ENCODE data around the gene RHBDD1.
"Not testable (repeated sequence)": the region's sequence is repeated elsewhere in the genome, so short reads cannot be mapped to it uniquely, and the experiment has no call there.

The RHBDD1 gene

DNA sequence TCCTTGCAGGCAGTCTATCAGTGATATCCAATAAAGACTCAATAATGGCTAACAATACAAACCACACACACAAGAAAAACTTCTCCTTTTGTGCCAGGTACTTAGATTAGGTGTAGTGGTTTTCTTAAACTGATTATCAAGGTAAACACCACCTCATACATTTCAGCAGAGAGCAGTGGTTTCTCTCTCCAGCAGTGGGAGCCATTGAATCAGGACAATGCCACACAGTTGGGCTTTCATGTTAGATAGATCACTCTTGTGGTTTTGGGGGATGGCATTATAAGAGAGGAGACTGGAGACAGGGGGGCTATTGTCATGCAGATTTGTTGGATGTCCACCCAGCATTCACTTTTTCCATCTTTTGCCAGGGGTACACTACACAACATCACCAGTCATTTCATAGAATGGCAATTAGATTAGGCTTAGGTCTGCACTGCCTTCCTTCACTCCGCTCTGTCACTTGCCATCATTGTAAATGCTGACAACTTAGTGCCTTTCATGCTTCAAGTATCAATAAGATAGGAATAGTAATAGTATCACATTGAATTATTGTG, 22.6 kb upstream of the RHBDD1 start:
- no peak for DNase-seq (ENCODE audit: low spot score in 2 of 2)
- H3K27me3 Mint-ChIP-seq, result peaks cover 51% of the 10 kb centered on the region
- no peak for ATAC-seq (replicated peaks; ENCODE audit: extremely low read depth, poor library complexity, severe bottlenecking)
- H3K9me3 Mint-ChIP-seq, result no peaks in the 10 kb centered on the region
- H3K36me3 Mint-ChIP-seq (ENCODE audit: insufficient read depth), result no peaks in the 10 kb centered on the region
- no peak overlapping the region for H3K4me3 Mint-ChIP-seq
- no peaks in the 10 kb centered on the region for H3K4me1 Mint-ChIP-seq
- H3K27ac Mint-ChIP-seq (ENCODE audit: low read depth), result no peak overlapping the region

DNA sequence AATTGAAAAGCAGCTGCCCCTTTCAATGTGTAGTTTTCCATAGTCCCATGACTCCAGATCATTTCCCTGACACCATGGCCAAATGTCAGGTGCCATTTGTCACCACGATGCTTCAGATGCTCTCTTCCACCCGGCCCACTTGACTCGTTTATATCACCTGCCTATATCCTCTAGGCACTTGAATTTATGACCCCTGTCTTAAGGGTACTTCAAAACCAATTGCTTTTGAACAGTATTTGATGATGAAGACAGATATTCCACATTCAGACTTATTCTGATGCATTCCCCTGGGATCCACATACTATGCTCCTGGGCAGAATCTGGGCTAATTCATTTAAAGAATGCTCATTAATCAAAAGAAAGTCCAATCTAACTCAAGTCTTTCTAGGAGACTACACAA, 16.9 kb upstream of the RHBDD1 start:
- H3K9me3 Mint-ChIP-seq, result no peaks in the 10 kb centered on the region
- H3K27ac Mint-ChIP-seq (ENCODE audit: low read depth), result no peak overlapping the region
- no peaks in the 10 kb centered on the region for H3K36me3 Mint-ChIP-seq (ENCODE audit: insufficient read depth)
- DNase-seq (ENCODE audit: low spot score in 2 of 2) (no peak), ATAC-seq (replicated peaks; ENCODE audit: extremely low read depth, poor library complexity, severe bottlenecking) (no peak)
- H3K4me3 Mint-ChIP-seq, result no peak overlapping the region
- peaks cover 21% of the 10 kb centered on the region for H3K27me3 Mint-ChIP-seq
- no peaks in the 10 kb centered on the region for H3K4me1 Mint-ChIP-seq

DNA sequence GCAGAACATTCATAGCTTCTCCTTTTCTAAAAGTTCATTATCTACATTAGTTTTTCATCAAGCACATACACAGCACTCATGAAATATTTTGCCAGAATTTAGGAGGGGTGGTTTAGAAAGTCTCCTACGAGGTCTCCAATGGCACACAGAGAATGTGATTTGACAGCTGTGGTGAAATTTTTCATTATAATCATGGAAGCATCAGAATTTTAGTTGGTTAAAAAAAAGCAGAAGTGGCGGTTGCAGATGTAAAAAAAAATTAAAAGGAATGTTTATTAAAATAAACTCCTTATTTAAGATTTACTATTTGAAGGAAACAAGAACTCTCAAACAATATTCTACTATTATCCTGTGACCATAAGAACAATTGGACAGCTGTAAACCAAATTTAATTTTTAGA, 10.8 kb upstream of the RHBDD1 start:
- no peak overlapping the region for H3K4me3 Mint-ChIP-seq
- ATAC-seq (replicated peaks; ENCODE audit: extremely low read depth, poor library complexity, severe bottlenecking), result no peak
- no peaks in the 10 kb centered on the region for H3K9me3 Mint-ChIP-seq
- no peaks in the 10 kb centered on the region for H3K4me1 Mint-ChIP-seq
- no peak overlapping the region for H3K27ac Mint-ChIP-seq (ENCODE audit: low read depth)
- no peak for DNase-seq (ENCODE audit: low spot score in 2 of 2)
- no peaks in the 10 kb centered on the region for H3K27me3 Mint-ChIP-seq
- no peaks in the 10 kb centered on the region for H3K36me3 Mint-ChIP-seq (ENCODE audit: insufficient read depth)

DNA sequence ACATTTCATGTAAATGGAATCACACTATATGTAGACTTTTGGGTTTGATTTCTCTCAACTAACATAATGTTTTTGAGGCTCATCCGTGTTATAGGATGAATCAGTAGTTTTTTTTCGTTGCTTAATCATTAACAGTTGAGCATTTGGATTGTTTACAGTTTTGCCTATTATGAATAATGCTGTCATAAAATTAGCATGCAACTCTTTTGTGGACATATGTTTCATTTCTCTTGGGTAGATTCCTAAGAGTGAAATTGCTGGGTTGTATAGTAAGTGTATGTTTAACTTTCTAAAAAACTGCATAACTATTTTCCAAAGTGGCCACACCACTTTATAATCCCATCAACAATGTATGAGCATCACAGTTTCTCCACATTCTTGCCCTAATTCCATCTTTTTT, 7.7 kb upstream of the RHBDD1 start:
- no peak overlapping the region for H3K4me3 Mint-ChIP-seq
- DNase-seq (ENCODE audit: low spot score in 2 of 2) (no peak), ATAC-seq (replicated peaks; ENCODE audit: extremely low read depth, poor library complexity, severe bottlenecking) (no peak)
- H3K36me3 Mint-ChIP-seq (ENCODE audit: insufficient read depth), result no peaks in the 10 kb centered on the region
- no peaks in the 10 kb centered on the region for H3K4me1 Mint-ChIP-seq
- H3K9me3 Mint-ChIP-seq, result no peaks in the 10 kb centered on the region
- no peaks in the 10 kb centered on the region for H3K27me3 Mint-ChIP-seq
- no peak overlapping the region for H3K27ac Mint-ChIP-seq (ENCODE audit: low read depth)

DNA sequence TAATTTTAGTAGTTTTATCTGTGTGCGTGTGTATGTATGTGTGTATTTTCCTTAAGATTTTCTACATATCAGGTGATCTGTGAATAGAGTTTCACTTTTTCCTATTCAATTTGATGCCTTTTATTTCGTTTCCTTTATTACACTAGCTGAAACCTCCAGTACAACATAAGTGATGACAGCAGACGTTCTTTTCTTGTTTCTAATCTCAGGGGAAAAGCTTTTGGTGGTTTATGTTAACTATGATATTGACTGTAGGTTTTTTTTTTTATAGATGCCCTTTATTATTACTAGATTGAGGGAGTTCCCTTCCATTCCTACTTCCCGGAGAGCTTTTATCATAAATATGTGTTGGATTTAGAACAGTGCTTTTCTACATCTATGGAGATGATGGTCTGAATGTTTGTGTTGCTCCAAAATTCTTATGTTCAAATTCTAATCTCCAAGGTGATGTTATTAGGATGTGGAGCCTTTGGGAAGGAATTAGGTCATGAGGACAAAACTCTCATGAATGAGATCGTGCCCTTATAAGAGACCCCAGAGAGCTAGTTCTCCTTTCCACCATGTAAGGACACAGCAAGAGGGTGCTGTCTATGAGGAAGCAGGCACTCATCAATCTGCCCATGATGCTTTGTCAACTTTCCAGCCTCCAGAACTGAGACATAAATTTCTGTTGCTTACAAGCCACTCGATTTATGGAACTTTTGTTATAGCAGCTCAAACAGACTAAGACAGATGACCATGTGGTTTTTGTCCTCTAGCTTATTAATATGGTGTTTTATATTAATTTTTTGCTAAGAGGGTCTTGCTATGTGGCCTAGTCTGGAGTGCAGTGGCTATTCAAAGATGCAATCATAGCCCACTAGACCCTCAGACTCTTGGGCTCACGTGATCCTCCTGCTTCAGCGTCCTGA, 5.9 kb upstream of the RHBDD1 start:
- Mint-ChIP-seq H3K4me1 (no peaks in the 10 kb centered on the region), H3K27ac (ENCODE audit: low read depth) (no peak overlapping the region), H3K9me3 (no peaks in the 10 kb centered on the region), H3K27me3 (no peaks in the 10 kb centered on the region), H3K36me3 (ENCODE audit: insufficient read depth) (no peaks in the 10 kb centered on the region), H3K4me3 (no peak overlapping the region)
- ATAC-seq (replicated peaks; ENCODE audit: extremely low read depth, poor library complexity, severe bottlenecking) (no peak), DNase-seq (ENCODE audit: low spot score in 2 of 2) (no peak)

DNA sequence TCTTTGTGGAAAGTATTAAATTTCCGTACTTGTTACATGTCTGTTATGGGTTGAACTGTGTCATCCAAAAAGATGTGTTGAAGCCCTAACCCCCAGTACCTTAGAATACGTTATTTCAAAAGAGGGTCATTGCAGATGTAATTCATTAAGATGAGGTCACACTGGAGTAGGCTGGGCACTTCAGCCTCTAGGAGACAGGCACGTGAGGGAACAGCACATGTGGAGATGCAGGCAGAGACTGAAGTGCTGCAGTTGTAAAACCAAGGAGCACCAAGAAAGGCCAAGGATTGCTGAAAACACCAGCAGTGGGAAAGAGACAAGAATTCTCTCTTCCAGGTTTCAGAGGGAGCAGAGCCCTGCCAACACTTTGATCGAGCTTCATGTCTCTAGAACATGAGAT, 4.6 kb upstream of the RHBDD1 start:
- Mint-ChIP-seq H3K4me3 (no peak overlapping the region), H3K27ac (ENCODE audit: low read depth) (no peak overlapping the region), H3K36me3 (ENCODE audit: insufficient read depth) (peaks cover 8% of the 10 kb centered on the region), H3K9me3 (no peaks in the 10 kb centered on the region), H3K4me1 (peaks cover 6% of the 10 kb centered on the region), H3K27me3 (no peaks in the 10 kb centered on the region)
- DNase-seq (ENCODE audit: low spot score in 2 of 2) (no peak), ATAC-seq (replicated peaks; ENCODE audit: extremely low read depth, poor library complexity, severe bottlenecking) (no peak)

DNA sequence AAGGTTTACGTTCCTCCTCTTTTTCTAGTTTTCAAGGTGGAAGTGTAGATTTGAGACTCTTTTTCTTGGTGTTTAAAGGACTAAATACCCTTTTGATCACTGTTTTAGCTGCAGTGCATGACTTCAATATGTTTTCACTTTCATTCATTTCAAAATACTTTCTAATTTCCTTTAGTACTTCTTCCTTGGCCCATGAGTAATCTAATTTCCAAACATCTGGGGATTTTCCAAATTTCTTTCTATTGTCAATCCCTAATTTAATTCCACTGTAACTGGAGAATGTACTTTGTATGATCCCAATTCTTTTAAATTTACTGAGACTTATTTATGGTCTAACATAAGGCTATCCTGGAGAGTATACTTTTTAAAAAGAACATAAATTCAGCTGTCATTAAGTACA, 3.8 kb upstream of the RHBDD1 start:
- Mint-ChIP-seq H3K27me3 (no peaks in the 10 kb centered on the region), H3K36me3 (ENCODE audit: insufficient read depth) (peaks cover 9% of the 10 kb centered on the region), H3K4me1 (peaks cover 10% of the 10 kb centered on the region), H3K4me3 (no peak overlapping the region), H3K27ac (ENCODE audit: low read depth) (no peak overlapping the region), H3K9me3 (no peaks in the 10 kb centered on the region)
- no peak for DNase-seq (ENCODE audit: low spot score in 2 of 2)
- ATAC-seq (replicated peaks; ENCODE audit: extremely low read depth, poor library complexity, severe bottlenecking), result no peak

DNA sequence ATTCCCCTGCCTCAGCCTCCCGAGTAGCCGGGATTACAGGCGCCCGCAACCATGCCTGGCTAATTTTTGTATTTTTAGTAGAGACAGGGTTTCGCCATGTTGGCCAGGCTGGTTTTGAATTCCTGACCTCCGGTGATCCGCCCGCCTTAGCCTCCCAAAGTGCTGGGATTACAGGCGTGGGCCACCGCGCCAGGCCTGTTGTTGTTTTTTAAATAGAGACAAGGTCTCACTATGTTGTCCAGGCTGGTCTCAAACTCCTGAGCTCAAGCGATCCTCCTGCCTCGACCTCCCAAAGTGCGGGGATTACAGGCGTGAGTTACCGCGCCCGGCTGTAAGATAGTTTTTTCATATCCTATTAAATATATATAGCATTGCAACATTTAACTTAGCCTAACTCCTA, 974 bp upstream of the RHBDD1 start:
- H3K27me3 Mint-ChIP-seq; ATAC-seq (replicated peaks; ENCODE audit: extremely low read depth, poor library complexity, severe bottlenecking); DNase-seq (ENCODE audit: low spot score in 2 of 2); H3K9me3 Mint-ChIP-seq: not testable (repeated sequence)
- peak overlapping the region; percentile 90 for H3K4me3 Mint-ChIP-seq
- peaks cover 26% of the 10 kb centered on the region for H3K4me1 Mint-ChIP-seq
- H3K27ac Mint-ChIP-seq (ENCODE audit: low read depth), result peak overlapping the region; percentile 98
- peaks cover 14% of the 10 kb centered on the region for H3K36me3 Mint-ChIP-seq (ENCODE audit: insufficient read depth)

DNA sequence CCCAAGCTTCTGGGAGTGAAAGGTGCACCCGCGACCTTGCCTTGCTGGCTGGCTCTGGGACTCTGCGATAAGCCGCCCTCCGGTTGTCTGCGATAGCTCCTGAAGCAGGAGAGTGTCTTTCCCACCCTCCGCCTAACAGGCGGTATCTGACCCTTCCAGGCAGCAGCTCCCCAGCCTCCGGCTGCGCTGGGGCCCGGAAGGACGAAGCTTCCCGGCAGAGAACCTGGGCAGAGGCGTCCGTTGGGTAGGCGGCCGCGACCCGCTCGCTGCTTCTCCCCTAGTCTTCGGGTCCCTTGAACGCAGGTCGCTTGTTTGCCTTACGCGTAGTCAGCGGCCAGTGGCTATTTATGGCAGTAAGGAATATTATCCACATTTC, 446 bp upstream of the RHBDD1 start:
- peak overlapping the region; percentile 98 for H3K27ac Mint-ChIP-seq (ENCODE audit: low read depth)
- no peak for DNase-seq (ENCODE audit: low spot score in 2 of 2)
- ATAC-seq (replicated peaks; ENCODE audit: extremely low read depth, poor library complexity, severe bottlenecking), result peak; percentile 6
- no peaks in the 10 kb centered on the region for H3K9me3 Mint-ChIP-seq
- H3K27me3 Mint-ChIP-seq, result no peaks in the 10 kb centered on the region
- H3K4me1 Mint-ChIP-seq, result peaks cover 26% of the 10 kb centered on the region
- H3K4me3 Mint-ChIP-seq, result peak overlapping the region; percentile 90
- H3K36me3 Mint-ChIP-seq (ENCODE audit: insufficient read depth), result peaks cover 14% of the 10 kb centered on the region

DNA sequence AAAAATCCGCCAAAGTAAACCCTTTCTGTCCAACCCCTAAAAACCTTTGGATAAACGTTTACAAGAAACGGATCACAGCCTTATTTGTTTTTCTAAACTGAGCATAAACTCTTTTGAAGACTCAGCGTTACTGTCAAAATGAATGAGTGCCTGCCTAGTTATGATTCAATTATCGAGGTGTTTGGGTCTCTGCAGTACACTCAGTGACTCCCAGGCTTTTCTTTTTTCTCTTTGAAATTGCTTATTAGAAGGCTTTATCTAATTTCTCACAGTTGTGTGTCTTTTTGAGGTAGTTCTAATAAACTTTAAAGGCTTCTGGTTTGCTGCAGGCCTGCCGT, 663 bp downstream of the RHBDD1 start:
- Mint-ChIP-seq H3K27ac (ENCODE audit: low read depth) (peak overlapping the region; percentile 98), H3K27me3 (no peaks in the 10 kb centered on the region), H3K9me3 (no peaks in the 10 kb centered on the region), H3K4me1 (peaks cover 30% of the 10 kb centered on the region), H3K36me3 (ENCODE audit: insufficient read depth) (peaks cover 14% of the 10 kb centered on the region), H3K4me3 (peak overlapping the region; percentile 90)
- peak; percentile 15 for ATAC-seq (replicated peaks; ENCODE audit: extremely low read depth, poor library complexity, severe bottlenecking)
- DNase-seq (ENCODE audit: low spot score in 2 of 2), result no peak

DNA sequence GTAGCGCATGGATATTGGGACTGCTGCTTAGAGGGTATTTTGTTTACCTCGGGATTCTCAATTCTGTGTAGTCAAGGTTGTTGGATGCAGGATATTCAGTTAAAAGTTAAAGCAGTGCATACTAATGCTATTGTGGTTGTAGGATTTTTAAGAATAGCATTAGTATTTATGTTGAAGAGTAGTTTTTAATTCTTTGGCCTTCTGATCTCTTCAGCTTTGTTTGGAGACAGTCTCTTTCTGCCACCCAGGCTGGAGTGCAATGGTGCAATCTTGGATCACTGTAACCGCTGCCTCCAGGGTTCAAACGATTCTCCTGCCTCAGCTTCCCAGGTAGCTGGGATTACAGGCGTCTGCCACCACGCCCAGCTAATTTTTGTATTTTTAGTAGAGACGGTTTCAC, 1.5 kb downstream of the RHBDD1 start:
- H3K27ac Mint-ChIP-seq (ENCODE audit: low read depth), result peak overlapping the region; percentile 98
- ATAC-seq (replicated peaks; ENCODE audit: extremely low read depth, poor library complexity, severe bottlenecking), result no peak
- peaks cover 37% of the 10 kb centered on the region for H3K4me1 Mint-ChIP-seq
- H3K9me3 Mint-ChIP-seq, result no peaks in the 10 kb centered on the region
- no peak for DNase-seq (ENCODE audit: low spot score in 2 of 2)
- no peaks in the 10 kb centered on the region for H3K27me3 Mint-ChIP-seq
- H3K36me3 Mint-ChIP-seq (ENCODE audit: insufficient read depth), result peaks cover 14% of the 10 kb centered on the region
- peak overlapping the region; percentile 90 for H3K4me3 Mint-ChIP-seq

DNA sequence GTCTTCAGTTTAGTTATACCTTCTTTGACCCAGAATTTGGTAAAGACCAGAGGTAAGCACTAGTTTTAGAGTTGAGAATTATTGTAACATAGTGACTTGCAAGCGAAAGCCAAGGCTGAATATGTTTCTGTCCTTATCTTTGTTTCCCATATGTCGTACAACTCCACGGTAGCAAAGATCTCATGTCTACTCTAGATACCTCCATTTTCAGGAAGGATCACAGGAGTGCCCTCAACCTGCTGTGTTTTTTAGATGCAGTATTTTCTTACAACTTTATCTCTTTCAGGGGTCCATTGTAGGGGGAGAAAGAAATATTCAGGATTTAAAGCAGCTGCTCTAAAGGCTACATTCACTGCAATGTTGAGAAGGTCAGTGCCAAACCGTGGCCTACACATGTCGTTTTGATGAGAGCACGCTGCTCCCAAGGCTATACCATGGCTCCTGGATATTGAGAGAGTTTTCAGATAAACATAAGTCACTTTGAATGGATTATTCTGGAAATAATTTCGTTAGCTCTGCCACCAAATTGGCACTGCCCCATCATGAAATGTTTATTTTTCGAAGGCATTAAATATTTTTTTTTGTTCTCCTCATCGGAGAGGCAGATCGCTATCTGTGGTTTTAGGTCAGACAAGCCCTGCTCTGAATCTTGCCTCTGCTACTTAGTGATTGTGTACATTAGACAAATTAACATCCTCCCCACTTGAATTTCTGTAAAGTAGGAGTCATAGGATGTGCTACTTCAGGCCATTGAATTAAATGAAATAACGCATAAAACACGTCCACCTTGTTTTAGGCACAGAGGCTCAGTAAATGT, 2.1 kb downstream of the RHBDD1 start:
- ATAC-seq (replicated peaks; ENCODE audit: extremely low read depth, poor library complexity, severe bottlenecking) (no peak), DNase-seq (ENCODE audit: low spot score in 2 of 2) (no peak)
- H3K4me3 Mint-ChIP-seq, result peak overlapping the region; percentile 90
- peaks cover 14% of the 10 kb centered on the region for H3K36me3 Mint-ChIP-seq (ENCODE audit: insufficient read depth)
- H3K4me1 Mint-ChIP-seq, result peaks cover 40% of the 10 kb centered on the region
- H3K27me3 Mint-ChIP-seq, result no peaks in the 10 kb centered on the region
- no peaks in the 10 kb centered on the region for H3K9me3 Mint-ChIP-seq
- peak overlapping the region; percentile 98 for H3K27ac Mint-ChIP-seq (ENCODE audit: low read depth)

DNA sequence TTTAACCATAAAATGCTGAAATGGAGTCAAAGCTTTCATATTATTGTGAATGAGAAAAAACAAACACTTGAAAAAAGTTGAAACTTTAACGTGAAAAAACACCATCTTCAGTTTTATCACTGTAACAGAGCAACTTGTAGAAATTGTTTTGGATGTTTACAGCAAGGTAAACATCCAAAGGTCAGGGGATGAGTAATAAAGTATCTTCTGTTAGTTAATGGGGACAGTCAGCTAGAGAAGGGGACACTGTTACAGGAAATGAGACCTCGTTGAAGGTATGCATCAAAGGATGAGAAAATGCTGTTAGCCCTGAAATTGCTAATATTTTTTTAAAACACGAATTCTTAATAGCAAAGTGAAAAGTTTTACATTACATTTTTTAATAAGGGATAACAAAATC, 2.9 kb downstream of the RHBDD1 start:
- peaks cover 14% of the 10 kb centered on the region for H3K36me3 Mint-ChIP-seq (ENCODE audit: insufficient read depth)
- no peaks in the 10 kb centered on the region for H3K9me3 Mint-ChIP-seq
- no peak for ATAC-seq (replicated peaks; ENCODE audit: extremely low read depth, poor library complexity, severe bottlenecking)
- no peaks in the 10 kb centered on the region for H3K27me3 Mint-ChIP-seq
- H3K4me1 Mint-ChIP-seq, result peaks cover 47% of the 10 kb centered on the region
- peak overlapping the region; percentile 62 for H3K27ac Mint-ChIP-seq (ENCODE audit: low read depth)
- H3K4me3 Mint-ChIP-seq, result peak overlapping the region; percentile 25
- no peak for DNase-seq (ENCODE audit: low spot score in 2 of 2)

Measured in central memory CD8-positive, alpha-beta T cell (primary cell).